ENCODE results near the gene TP53I13.

The TP53I13 gene

DNA sequence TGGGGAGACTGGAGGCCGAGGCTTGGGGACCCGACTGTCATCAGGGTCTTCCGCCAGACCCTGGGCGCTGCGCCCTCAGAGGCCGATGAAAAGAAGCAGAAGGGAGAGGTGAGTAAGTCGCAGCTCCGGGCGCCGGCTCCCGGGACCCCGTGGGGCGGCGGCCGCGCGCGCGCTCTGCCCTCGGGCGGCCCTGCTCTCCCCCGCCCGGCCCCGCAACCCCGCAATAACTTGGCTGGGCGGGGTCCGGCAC, 1.3 kb upstream of the TP53I13 start:
- no peak for DNase-seq (ENCODE audit: low read depth)

- no peak for DNase-seq (ENCODE audit: low read depth)
Measured at GRCh38 chr17:29567554-29568330, 759 bp upstream of the TP53I13 start.

DNA sequence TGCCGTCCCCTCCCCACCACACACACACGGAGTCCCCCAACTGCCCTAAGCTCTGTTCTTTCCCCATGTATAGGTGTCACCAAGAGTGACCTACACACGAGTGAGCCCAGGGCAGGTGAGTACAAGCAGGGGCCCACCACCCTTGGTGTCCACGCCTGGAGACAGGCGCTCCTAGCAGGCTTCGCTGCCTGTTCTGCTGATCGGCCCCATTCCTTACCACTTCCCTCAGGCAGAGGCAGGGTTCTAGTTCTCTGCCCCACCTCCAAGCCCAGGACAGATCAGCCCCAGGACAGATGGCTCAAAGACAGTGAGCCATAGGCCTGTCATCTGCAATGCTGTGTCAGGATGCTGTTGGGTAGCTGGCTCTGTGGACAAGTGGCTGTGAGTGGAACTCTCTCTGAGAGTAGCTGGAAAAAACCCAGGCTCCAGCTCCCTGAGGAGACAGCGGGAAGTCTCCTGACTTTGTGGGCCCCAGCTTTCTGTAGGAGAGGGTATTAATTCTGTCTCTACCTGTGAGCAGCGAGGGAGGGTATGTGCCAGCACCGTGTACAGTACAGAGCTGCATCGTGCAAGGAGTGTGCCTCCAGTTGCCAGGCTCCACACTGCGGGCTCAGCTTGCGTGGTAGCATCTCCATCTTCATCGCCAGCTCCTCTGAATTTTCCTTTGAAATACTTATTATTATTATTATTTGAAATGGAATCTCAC, 897 bp downstream of the TP53I13 start:
- DNase-seq (ENCODE audit: low read depth): no peak

DNA sequence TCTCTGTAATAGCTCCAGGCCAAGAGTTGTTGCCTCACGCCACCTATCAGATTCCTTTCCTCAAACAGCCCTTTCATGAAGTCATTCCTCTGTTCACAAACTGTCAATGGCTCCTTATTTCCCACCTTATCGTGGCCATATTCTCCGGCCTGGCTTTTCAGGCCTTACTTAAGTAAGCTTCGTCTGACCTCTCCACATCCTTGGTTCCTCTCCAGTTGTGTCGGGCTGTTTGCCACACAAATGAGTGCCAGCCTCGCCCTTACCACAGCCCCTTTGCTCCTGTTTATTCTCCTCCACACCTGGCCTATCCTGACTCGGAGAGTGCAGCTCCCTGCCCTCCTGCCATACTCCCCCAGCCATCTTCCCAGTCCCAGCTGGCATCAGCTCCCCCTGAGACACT, 2.0 kb downstream of the TP53I13 start:
- DNase-seq (ENCODE audit: low read depth): no peak

- no peak for DNase-seq (ENCODE audit: low read depth)
Measured at GRCh38 chr17:29571486-29571882, 3.0 kb downstream of the TP53I13 start.

DNA sequence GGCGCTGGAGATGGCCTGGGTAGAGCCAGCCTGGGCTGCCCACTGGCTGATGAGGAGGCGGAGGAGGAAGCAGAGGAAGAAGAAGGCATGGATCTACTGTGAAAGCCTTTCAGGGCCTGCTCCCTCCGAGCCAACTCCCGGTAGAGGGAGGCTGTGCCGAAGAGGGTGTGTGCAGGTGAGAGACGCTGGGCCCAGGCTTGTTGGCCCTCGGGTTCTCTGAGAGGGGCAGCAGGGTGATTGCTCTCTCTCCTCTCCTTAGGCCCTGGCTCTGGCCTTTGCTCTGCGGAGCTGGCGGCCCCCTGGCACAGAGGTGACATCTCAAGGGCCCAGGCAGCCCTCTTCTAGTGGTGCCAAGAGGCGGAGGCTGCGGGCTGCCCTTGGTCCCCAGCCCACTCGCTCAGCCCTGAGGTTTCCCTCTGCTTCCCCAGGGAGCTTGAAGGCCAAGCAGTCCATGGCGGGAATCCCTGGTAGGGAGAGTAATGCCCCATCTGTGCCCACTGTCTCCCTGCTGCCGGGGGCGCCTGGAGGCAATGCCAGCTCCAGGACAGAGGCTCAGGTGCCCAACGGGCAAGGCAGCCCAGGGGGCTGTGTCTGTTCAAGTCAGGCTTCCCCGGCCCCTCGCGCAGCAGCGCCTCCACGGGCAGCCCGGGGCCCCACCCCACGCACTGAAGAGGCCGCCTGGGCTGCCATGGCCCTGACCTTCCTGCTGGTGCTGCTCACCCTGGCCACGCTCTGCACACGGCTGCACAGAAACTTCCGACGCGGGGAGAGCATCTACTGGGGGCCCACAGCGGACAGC, 3.6 kb downstream of the TP53I13 start:
- no peak for DNase-seq (ENCODE audit: low read depth)

DNA sequence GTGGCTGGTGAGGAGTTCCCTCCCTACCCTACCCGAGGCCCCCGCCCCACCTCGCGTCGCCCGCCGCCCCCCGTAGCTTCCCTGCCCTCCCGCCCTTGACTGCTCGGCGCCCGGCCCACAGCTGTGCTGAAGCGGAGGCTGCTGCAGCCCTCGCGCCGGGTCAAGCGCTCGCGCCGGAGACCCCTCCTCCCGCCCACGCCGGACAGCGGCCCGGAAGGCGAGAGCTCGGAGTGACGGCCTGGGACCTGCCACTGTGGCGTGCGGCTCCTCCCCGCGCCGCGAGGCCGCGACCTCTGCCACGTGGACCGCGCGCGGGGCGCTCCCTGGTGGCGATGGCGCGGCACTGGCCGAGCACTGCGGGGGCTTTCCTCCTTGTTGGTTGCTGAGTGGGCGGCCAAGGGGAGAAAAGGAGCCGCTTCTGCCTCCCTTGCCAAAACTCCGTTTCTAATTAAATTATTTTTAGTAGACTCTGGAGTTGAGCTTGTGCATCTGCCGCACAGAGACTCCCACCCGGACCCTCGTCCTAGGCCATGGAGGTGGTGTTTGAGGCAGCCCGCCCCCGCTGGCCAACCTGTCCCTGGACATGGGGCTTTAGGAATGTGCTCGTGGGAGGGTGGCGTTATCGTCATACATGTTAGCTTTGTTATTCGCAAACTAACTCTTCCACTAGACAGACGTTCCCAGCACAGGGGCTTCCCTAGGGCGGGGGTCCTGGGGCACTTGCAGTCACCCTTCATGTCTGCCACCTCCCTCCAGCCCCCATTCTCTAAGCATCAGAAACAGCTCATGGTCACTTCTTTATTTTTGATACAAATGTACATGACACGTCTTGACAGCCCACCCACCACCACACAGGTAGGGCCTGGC, 4.4 kb downstream of the TP53I13 start:
- DNase-seq (ENCODE audit: low read depth): no peak

DNA sequence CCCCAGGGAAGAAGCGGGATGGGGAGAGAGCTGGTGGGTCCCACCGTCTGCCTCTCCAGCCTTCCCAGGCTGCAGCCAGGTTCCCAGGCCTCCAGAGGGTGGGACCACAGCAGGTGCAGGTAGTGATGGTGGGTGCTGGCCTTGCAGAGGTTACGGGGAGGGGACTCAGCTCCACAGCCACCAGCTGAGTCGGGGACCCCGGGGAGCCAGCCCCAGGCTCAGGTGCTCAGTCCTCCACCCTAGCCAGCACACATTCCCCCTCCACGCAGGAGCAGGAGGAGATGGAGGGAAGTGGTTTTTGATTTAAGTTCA, 5.0 kb downstream of the TP53I13 start:
- DNase-seq (ENCODE audit: low read depth): no peak

GRCh38 chr17:29573871-29574731, 5.6 kb downstream of the TP53I13 start:
- DNase-seq (ENCODE audit: low read depth): no peak

- DNase-seq (ENCODE audit: low read depth): no peak
Measured at GRCh38 chr17:29574732-29575510, 6.4 kb downstream of the TP53I13 start.

DNA sequence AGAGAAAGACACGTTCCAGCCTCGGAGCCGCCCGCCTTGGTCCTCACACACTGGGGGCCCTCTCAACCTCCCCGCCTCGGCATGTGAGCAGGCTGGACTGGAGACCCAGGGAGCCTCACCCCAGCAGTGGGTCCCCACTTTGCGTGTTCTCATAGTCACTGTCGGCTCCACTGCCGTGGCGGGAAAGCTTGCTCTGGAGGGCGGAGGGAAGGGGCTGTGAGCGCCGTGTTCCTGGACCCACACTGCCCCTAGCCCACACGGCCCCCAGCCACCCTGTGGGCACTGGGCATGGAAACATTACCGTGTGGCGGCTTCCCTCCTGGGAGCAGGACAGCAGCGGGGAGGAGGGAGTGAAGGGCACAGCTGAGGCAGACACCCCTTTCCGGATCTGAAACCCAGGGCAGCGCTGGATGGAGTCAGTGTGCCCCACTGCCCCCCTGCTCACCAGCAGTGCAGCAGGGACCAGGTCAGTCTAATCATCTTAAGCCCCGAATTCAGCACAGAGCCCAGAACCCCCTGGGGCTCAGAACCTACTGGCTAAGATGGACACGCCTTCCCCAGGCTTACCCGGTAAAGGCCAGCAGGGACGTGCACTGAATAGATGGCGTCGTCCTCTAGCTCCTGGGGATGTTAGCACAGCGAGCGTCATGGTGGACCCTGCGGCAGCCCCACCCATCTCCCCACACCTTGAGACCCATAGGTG, 7.2 kb downstream of the TP53I13 start:
- DNase-seq (ENCODE audit: low read depth): no peak

DNA sequence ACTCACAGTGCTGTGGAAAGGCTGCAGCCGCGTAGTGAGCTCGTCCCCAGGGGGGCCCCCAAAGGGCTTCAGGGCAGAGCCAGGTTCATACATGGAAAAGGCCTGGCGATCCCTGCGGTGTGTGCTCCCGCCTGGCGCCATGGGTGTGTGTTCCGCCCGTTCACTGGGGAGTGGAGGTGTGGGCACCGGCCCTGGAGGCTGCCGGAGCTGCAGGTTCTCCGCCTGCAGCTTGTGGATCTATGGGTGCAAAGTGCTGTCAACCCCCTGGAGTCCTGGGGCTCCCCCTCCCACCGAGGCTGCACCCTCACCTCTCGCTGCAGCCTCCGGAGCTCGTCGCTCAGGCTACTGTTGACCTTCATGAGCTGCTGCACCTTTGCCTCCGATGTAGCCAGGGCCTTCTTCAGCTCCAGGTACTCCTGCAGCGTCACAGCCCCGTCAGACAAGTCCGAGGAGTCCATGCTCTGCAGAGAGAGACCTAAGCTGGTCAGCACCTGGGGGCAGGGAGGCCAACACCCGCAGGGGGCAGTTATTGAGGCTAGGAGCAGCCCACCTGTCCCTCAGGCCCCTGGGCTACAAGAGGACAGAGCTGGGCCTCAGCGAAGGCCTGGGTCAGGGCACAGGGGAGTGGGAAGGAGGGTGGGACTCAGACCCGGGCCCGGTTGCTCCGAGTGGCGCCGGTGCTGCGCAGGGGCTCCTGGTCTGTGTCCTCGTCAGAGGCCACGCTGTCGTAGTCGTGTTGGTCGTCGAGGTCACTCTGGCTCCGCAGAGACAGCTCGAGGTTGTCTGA, 7.9 kb downstream of the TP53I13 start:
- DNase-seq (ENCODE audit: low read depth): no peak

DNA sequence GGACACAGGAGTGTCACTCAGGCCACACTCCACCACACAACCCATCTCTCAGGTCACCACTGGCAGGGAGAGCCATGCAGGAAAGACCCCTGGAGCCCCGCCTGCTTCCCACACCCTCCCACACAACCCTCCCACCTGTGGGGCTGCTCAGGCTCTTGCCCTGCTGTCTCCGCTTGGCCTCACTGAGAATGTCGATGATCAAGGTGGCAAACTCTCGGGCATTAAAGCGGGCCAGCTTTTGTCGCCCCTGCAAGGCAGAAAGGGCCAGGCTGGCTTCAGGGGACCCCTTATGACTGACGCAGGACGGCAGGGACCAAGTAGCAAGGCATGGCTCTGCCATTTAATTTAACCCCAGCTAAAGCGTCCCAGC, 8.5 kb downstream of the TP53I13 start:
- no peak for DNase-seq (ENCODE audit: low read depth)

- DNase-seq (ENCODE audit: low read depth): no peak
Measured at GRCh38 chr17:29577385-29578211, 9.1 kb downstream of the TP53I13 start.

GRCh38 chr17:29578626-29579485, 10.4 kb downstream of the TP53I13 start:
- DNase-seq (ENCODE audit: low read depth): no peak

DNA sequence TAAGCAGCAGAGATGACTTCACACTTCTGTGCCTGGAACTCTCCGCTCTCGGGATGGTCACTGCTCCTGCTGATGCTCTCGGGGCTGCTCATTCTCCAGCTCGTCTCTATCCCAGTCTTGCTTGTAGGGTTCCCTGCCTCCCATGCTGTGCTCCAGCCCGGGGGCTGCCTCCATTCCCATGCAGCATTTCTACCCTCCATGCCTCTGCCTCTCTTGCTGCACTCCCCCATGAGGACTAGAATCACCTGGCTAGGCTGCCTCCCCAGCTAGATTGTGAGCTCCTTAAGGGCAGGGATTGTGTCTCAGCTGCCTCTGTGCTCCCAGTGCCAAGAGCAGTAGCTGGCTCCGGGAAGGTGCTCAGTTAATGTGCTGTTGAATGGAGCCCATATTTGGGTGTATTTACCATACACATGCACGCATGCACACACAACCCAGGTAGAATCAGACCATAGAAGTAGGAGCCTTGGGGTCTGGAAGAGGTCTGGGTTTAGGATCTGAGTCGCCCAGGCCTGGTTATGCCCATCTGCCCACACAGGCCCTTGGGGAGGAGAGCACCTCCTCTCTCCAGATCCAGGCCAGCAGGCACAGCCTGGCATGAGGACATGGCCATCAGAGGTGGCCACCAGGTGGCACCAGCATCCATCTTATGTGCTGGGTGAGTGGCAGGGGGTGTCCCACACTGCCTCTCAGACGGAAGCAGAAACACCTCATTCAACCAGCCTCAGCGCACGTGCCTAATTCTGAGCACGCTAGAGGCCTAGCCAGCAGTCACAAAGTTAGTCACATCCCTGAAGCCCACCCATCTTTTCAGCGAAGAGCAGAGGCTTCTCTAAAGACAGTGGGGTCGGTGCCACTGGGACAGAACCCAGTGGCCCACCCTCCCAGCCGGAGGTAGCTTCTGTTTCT, 11.6 kb downstream of the TP53I13 start:
- DNase-seq (ENCODE audit: low read depth): no peak

Data from non-pigmented ciliary epithelial cell (primary cell).